Stomach smooth muscle (tissue), 2 donors: ENCODE results near the gene RHOD.

ENCODE experiments used
- H3K27ac ChIP-seq: one replicate; pipeline ENCODE4 v1.7.0; 2013; ENCODE audit warnings: mild to moderate bottlenecking, low read length, inconsistent platforms
- H3K27me3 ChIP-seq, 2 donors: one replicate each; pipeline ENCODE4 v1.7.0; 2013; ENCODE audit warnings: low read length in 2 of 2; ENCODE audit not compliant: insufficient read depth in 2 of 2, control insufficient read depth in 1 of 2
- H3K36me3 ChIP-seq, 2 donors: one replicate each; pipeline ENCODE4 v1.7.0; 2013; ENCODE audit warnings: low read length in 2 of 2; ENCODE audit not compliant: control insufficient read depth in 2 of 2, insufficient read depth in 2 of 2
- H3K4me1 ChIP-seq: one replicate; pipeline ENCODE4 v1.7.0; 2013; ENCODE audit warnings: low read length; ENCODE audit not compliant: control insufficient read depth, insufficient read depth
- H3K4me3 ChIP-seq, 2 donors: one replicate each; pipeline ENCODE4 v1.7.0; 2013; ENCODE audit warnings: low read length in 2 of 2
- H3K9ac ChIP-seq, 2 donors: one replicate each; pipeline ENCODE4 v1.7.0; 2013; ENCODE audit warnings: low read length in 2 of 2, mild to moderate bottlenecking in 1 of 2
- H3K9me3 ChIP-seq, 2 donors: one replicate each; pipeline ENCODE4 v1.7.0; 2013; ENCODE audit warnings: low read length in 2 of 2; ENCODE audit not compliant: control insufficient read depth in 2 of 2
- donor health status: healthy.
- donor health status: Pancreatic carcinoma.

Gene RHOD

GRCh38 chr11:67116758-67117105, 60.1 kb downstream of the RHOD start:
- H3K27ac ChIP-seq: no peak overlapping the region
- peaks cover 8% of the 10 kb centered on the region for H3K4me1 ChIP-seq
- H3K27me3 ChIP-seq: no peaks in the 10 kb centered on the region
- peak overlapping the region in 1 of 2 donors; percentile 30 for H3K9ac ChIP-seq
- no peaks in the 10 kb centered on the region for H3K36me3 ChIP-seq
- H3K9me3 ChIP-seq: no peaks in the 10 kb centered on the region
- no peak overlapping the region for H3K4me3 ChIP-seq

GRCh38 chr11:67117176-67117575, 60.5 kb downstream of the RHOD start:
- H3K27me3 ChIP-seq: no peaks in the 10 kb centered on the region
- H3K4me3 ChIP-seq: peak overlapping the region in 1 of 2 donors; percentile 52
- H3K9me3 ChIP-seq: no peaks in the 10 kb centered on the region
- peak overlapping the region; percentile 75 for H3K27ac ChIP-seq
- peak overlapping the region; percentile 30 to 60 for H3K9ac ChIP-seq
- H3K36me3 ChIP-seq: no peaks in the 10 kb centered on the region
- H3K4me1 ChIP-seq: peaks cover 10% of the 10 kb centered on the region

GRCh38 chr11:67117672-67118180, 61.1 kb downstream of the RHOD start:
- peak overlapping the region; percentile 79 for H3K27ac ChIP-seq
- no peaks in the 10 kb centered on the region for H3K9me3 ChIP-seq
- H3K36me3 ChIP-seq: no peaks in the 10 kb centered on the region
- H3K27me3 ChIP-seq: no peaks in the 10 kb centered on the region
- H3K9ac ChIP-seq: peak overlapping the region; percentile 60 to 72
- H3K4me3 ChIP-seq: peak overlapping the region in 1 of 2 donors; percentile 73
- peaks cover 11% of the 10 kb centered on the region for H3K4me1 ChIP-seq

- peak overlapping the region; percentile 72 to 80 for H3K9ac ChIP-seq
- no peaks in the 10 kb centered on the region for H3K9me3 ChIP-seq
- peak overlapping the region; percentile 46 to 73 for H3K4me3 ChIP-seq
- H3K27me3 ChIP-seq: no peaks in the 10 kb centered on the region
- peak overlapping the region; percentile 79 for H3K27ac ChIP-seq
- peaks cover 11% of the 10 kb centered on the region for H3K4me1 ChIP-seq
- no peaks in the 10 kb centered on the region for H3K36me3 ChIP-seq
These were observed 61.6 kb downstream of the RHOD start for GRCh38 chr11:67118181-67118766.

GRCh38 chr11:67118801-67119584, 62.3 kb downstream of the RHOD start, which contains the start of gene KDM2A:
Gene KDM2A (plus strand): TSS chr11:67119263. CDS start chr11:67121317, 2,054 bp downstream.
- peak within 1 kb of the TSS; percentile 86 to 93 for H3K9ac ChIP-seq
- peak within 1 kb of the TSS; percentile 90 to 96 for H3K4me3 ChIP-seq
- no peaks in the 10 kb centered on the region for H3K36me3 ChIP-seq
- H3K9me3 ChIP-seq: no peaks in the 10 kb centered on the region
- H3K4me1 ChIP-seq: peaks cover 13% of the 10 kb centered on the region
- peak within 1 kb of the TSS; percentile 79 for H3K27ac ChIP-seq
- no peaks in the 10 kb centered on the region for H3K27me3 ChIP-seq

- Histone ChIP-seq H3K4me1 (peaks cover 13% of the 10 kb centered on the region), H3K9me3 (no peaks in the 10 kb centered on the region), H3K4me3 (peak overlapping the region; percentile 90 to 96), H3K36me3 (no peaks in the 10 kb centered on the region), H3K27ac (peak overlapping the region; percentile 76), H3K9ac (peak overlapping the region; percentile 86 to 93), H3K27me3 (no peaks in the 10 kb centered on the region)
These were observed 63.1 kb downstream of the RHOD start for GRCh38 chr11:67119585-67120391.

- H3K4me1 ChIP-seq: peaks cover 13% of the 10 kb centered on the region
- H3K27ac ChIP-seq: peak overlapping the region; percentile 53
- no peaks in the 10 kb centered on the region for H3K9me3 ChIP-seq
- no peaks in the 10 kb centered on the region for H3K36me3 ChIP-seq
- peak overlapping the region; percentile 90 to 96 for H3K4me3 ChIP-seq
- H3K27me3 ChIP-seq: no peaks in the 10 kb centered on the region
- peak overlapping the region; percentile 86 to 93 for H3K9ac ChIP-seq
These were observed 63.8 kb downstream of the RHOD start for GRCh38 chr11:67120456-67120855.

GRCh38 chr11:67120881-67121710, 64.4 kb downstream of the RHOD start:
- Histone ChIP-seq H3K36me3 (no peaks in the 10 kb centered on the region), H3K9me3 (no peaks in the 10 kb centered on the region), H3K27ac (peak overlapping the region; percentile 53), H3K27me3 (no peaks in the 10 kb centered on the region), H3K4me1 (peaks cover 13% of the 10 kb centered on the region), H3K9ac (peak overlapping the region; percentile 86 to 93), H3K4me3 (peak overlapping the region; percentile 90 to 96)
